Endothelial cell of coronary artery (primary cell): ENCODE data around the gene CFAP300. TPM values are rescaled to one million over a fixed set of nuclear protein-coding genes. Genes with fewer than 3 reads are reported as not detected.

Source experiments
- total RNA-seq: library from RNA; depleted of rRNA; stranded (reverse); fragments of >200 nt; gene quantifications from 2 replicates; pipeline ENCODE4 v1.2.3, GENCODE V29; 2014

CFAP300 gene
- total RNA-seq = 0.36 and 0.47 TPM in 2 replicates

DNA sequence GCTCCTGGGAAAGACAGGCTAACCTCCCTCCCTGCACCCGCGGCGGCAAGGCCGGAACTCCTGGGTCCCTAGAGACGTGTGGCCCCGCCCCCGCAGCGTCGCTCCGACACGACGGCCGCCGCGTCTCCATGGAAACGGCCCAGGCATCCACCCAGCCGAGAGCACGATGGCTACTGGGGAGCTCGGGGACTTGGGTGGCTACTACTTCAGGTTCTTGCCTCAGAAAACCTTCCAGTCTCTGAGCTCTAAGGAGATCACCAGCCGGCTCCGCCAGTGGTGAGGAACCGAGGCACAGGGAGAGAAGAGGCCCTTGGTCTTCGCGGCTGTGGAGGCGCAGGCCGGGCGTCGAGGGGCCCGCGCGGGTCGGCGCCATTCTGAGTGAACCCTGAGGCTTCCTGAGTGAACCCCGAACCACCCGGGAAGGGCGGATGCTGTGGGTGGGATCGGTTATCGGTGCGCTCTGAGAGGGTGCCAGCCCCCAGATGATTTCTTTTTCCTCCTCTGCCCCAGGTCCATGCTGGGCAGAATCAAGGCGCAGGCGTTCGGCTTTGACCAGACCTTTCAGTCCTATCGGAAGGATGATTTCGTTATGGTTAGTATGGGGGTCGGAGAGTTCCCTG is at the start of gene CFAP300:
Gene CFAP300 (plus strand): TSS at position 133 of the 620 bp plus-strand sequence. CDS start 34 bp downstream, at position 167.

DNA sequence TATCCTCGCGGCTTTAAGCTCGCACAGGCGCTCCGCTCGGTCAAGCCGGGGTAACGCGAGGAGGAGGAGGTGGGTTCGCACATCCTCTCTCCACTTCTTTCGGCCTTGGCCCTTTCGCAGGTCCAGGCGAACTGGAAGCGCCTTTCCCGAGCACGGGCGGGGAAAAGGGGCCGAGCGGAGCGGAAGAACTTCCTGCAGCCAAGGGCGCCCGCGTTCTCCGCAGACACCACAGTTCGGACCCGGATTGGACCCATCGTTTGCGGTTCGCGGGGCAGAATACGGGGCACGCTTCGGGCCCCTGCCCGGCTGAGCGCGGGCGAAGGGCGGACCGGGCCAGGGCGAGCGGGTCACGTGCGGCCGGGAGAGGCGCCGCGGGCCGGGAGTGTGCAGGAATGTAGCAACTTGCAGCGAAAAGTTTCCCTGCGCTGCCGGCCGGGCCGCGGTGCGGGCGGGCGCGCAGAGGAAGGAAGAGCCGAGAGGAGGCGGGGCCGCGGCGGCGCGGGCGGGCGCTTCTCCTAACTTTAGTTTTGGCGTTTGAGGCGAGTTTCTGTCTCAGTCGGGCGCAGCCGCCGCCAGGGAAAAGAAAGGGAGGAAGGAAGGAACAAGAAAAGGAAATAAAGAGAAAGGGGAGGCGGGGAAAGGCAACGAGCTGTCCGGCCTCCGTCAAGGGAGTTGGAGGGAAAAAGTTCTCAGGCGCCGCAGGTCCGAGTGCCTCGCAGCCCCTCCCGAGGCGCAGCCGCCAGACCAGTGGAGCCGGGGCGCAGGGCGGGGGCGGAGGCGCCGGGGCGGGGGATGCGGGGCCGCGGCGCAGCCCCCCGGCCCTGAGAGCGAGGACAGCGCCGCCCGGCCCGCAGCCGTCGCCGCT is 62.9 kb downstream of the CFAP300 start, which contains the start of gene YAP1:
Gene YAP1 (plus strand): TSS at position 552 of the 865 bp plus-strand sequence. CDS start 402 bp downstream, outside the sequence.

Other genes with a start within 250 kb of the CFAP300 start
- gene CEP126, start 132.4 kb upstream of the CFAP300 start, total RNA-seq = 0.66 and 1.5 TPM in 2 replicates
- gene ANGPTL5, start 130.9 kb upstream of the CFAP300 start, total RNA-seq = not detected in 2 replicates
- gene YAP1, start 63.0 kb downstream of the CFAP300 start, total RNA-seq = 32.7 and 33.2 TPM in 2 replicates